ENCODE results near the gene PTPRQ.
A peak's percentile ranks its signal among the peaks of the same experiment; 100 is the strongest.

PTPRQ gene

DNA sequence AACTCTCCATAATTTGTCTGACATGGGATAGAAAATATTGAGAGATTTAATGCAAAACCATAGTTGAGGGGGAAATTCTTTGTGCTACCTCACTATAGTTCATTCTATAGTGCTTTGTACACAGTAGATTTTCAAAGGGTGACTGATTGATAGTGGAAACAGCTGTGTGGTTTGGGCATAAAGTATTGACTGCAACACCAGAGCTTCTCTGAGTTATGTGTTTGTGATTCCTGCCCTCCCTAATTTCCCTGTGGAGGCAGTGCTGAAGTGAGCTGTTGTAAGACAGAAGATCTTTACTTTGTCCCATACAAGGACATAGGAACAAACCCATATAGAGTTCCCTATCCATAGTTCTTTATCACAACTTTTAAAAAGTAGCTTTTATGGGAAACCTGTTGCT lies 47.1 kb downstream of the PTPRQ start:
- no peak for DNase-seq (ENCODE audit: low read depth)
- no peak for TF ChIP-seq CTCF (conservative IDR thresholded peaks at IDR 0.05; ENCODE audit: control insufficient read depth, insufficient read depth, low read depth, low read length)
- H3K4me3 ChIP-seq (ENCODE audit: control insufficient read depth, low read depth, low read length), result no peak overlapping the region

- no peak for DNase-seq (ENCODE audit: low read depth)
- H3K4me3 ChIP-seq (ENCODE audit: control insufficient read depth, low read depth, low read length), result no peak overlapping the region
- no peak for TF ChIP-seq CTCF (conservative IDR thresholded peaks at IDR 0.05; ENCODE audit: control insufficient read depth, insufficient read depth, low read depth, low read length)
Observed at GRCh38 chr12:80493466-80493865, 49.4 kb downstream of the PTPRQ start.

DNA sequence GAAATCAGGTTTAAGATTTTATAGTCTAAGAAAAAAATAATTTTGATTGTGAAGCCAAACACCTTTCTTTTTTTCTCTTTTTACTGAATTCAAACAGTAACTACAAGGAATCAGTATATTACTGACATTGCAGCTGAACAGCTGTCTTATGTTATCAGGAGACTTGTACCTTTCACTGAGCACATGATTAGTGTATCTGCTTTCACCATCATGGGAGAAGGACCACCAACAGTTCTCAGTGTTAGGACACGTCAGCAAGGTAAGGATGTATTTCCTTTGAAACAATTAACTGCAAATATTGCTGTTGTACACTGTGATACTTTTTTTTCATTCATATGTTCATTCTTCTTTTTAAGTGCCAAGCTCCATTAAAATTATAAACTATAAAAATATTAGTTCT lies 50.8 kb downstream of the PTPRQ start:
- no peak overlapping the region for H3K4me3 ChIP-seq (ENCODE audit: control insufficient read depth, low read depth, low read length)
- TF ChIP-seq CTCF (conservative IDR thresholded peaks at IDR 0.05; ENCODE audit: control insufficient read depth, insufficient read depth, low read depth, low read length), result no peak
- DNase-seq (ENCODE audit: low read depth), result no peak

DNA sequence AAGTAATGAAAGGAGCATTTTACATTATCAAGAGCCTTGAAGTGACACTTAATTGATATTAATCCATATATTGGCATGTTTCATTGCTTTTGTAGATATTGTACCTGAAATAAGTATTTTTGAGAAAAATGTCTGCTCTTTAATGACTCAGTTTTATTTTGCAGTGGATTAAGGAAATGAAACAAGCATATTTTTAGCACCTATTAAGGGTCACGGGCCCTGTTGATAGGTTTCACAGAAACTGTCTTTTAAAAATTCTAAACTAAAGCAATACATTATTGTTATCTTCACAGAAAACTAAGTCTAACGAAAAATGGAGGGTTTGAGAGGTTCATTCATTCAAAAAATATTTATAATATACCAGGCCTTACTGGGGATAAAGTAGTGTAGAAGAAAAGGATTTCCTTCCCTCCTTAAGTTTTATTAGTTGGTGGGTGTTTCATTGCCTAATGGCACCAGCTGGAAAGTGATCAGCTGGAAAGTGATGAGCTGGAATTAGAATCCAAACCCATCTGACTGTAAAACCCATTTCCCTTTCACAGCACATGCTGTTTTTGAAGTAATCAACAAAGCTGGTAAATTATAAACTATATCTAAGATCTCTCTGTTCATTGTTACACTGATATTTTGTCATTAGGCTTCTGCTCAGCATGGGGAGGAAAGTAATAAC lies 54.2 kb downstream of the PTPRQ start:
- TF ChIP-seq CTCF (conservative IDR thresholded peaks at IDR 0.05; ENCODE audit: control insufficient read depth, insufficient read depth, low read depth, low read length), result no peak
- DNase-seq (ENCODE audit: low read depth), result no peak
- H3K4me3 ChIP-seq (ENCODE audit: control insufficient read depth, low read depth, low read length), result no peak overlapping the region

DNA sequence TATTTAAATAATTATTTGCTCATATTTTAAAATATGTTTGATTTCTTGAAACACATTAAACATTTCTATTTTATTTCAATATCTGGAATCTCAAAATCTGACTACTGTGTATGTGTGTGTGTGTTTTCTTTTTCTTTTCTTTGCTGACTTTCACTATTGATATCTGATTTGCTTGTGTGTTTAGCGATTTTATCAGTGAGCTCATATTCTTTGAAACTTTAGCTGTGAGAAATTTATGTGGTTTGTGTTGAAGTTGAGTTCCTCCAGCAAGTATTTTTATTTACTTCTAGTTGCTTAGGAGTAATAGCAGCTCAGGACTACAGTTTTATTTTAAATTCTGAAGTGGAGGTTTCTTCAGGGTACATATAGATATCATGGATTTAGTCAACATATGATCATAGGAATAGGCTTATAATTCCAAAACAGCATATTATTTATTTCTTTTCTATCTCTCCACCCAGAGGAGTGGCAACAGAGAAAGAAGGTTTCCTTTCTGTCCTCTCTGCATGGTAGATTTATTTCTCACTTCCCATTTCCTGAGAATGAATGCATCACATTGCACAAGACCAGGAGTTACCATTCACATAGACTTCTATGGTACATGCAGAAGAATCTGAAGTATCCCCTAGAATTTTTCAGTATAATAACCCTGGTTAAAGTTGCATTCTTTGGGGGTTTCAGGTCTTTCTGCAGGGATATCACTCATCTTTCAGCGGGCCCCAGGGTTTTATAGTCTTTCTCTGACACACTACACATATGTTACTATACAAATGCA lies 60.5 kb downstream of the PTPRQ start:
- no peak overlapping the region for H3K4me3 ChIP-seq (ENCODE audit: control insufficient read depth, low read depth, low read length)
- no peak for TF ChIP-seq CTCF (conservative IDR thresholded peaks at IDR 0.05; ENCODE audit: control insufficient read depth, insufficient read depth, low read depth, low read length)
- DNase-seq (ENCODE audit: low read depth), result peak; percentile 35

DNA sequence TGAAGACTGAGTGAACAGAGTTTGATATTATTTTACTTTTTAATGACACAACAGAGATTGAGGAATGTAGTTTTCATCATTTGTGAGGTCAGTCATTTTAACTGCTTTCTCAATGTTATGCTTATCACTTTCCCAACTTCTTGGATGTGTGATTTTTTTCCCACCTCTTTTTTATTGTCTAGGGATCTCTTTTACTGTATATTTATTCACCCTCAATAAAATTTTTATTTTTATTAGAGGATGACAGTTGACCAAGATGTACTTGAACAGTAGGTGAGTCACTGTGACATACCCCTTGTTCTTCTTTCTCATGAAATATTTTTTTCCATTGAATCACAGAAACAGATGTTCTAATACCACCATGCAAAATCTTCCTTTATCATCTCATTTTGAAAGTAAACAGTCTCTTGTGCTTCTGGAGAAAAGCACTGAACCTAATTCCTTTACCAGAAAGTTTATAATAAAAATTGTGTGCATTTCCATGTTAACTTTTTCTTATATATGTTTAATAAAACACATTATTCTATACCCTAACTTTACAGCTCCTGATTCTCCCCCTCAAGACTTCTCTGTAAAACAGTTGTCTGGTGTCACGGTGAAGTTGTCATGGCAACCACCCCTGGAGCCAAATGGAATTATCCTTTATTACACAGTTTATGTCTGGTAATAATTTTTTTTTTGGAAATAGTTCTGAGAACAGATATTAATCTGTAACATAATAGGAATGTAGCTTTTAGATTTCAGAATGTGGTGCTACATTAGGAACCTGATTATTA lies 65.9 kb downstream of the PTPRQ start:
- TF ChIP-seq CTCF (conservative IDR thresholded peaks at IDR 0.05; ENCODE audit: control insufficient read depth, insufficient read depth, low read depth, low read length), result no peak
- peak; percentile 96 for DNase-seq (ENCODE audit: low read depth)
- no peak overlapping the region for H3K4me3 ChIP-seq (ENCODE audit: control insufficient read depth, low read depth, low read length)
